ENCODE results near the gene ADAMTS4.

ADAMTS4 gene

GRCh38 chr1:161214369-161214768 lies 15.5 kb upstream of the ADAMTS4 start:
- Histone ChIP-seq H4K20me1 (ENCODE audit: insufficient read depth) (no peaks in the 10 kb centered on the region), H3K4me3 (IDR thresholded peaks at IDR 0.05; ENCODE audit: insufficient read depth, low read depth, low read length) (no peak overlapping the region), H3K27me3 (ENCODE audit: insufficient read depth, low read depth) (no peaks in the 10 kb centered on the region), H3K27ac (no peak overlapping the region), H3K9ac (no peak overlapping the region), H3K4me2 (no peak overlapping the region), H2AFZ (ENCODE audit: low read depth) (no peak overlapping the region), H3K79me2 (ENCODE audit: insufficient read depth, low read depth) (no peaks in the 10 kb centered on the region), H3K4me1 (ENCODE audit: low read depth, poor library complexity, severe bottlenecking) (peaks cover 29% of the 10 kb centered on the region), H3K36me3 (ENCODE audit: insufficient read depth) (peaks cover 12% of the 10 kb centered on the region; the same call in 1 of the 2 replicates)
- no peak for TF ChIP-seq CTCF (conservative IDR thresholded peaks at IDR 0.05; ENCODE audit: low read depth, low read length)

- Histone ChIP-seq H2AFZ (ENCODE audit: low read depth) (no peak overlapping the region), H3K4me3 (IDR thresholded peaks at IDR 0.05; ENCODE audit: insufficient read depth, low read depth, low read length) (no peak overlapping the region), H3K4me2 (no peak overlapping the region), H3K36me3 (ENCODE audit: insufficient read depth) (peaks cover 12% of the 10 kb centered on the region; the same call in 1 of the 2 replicates), H4K20me1 (ENCODE audit: insufficient read depth) (no peaks in the 10 kb centered on the region), H3K9ac (no peak overlapping the region), H3K27ac (no peak overlapping the region), H3K79me2 (ENCODE audit: insufficient read depth, low read depth) (no peaks in the 10 kb centered on the region), H3K27me3 (ENCODE audit: insufficient read depth, low read depth) (no peaks in the 10 kb centered on the region), H3K4me1 (ENCODE audit: low read depth, poor library complexity, severe bottlenecking) (peaks cover 10% of the 10 kb centered on the region)
- peak; percentile 100 for TF ChIP-seq CTCF (conservative IDR thresholded peaks at IDR 0.05; ENCODE audit: low read depth, low read length)
Measured at GRCh38 chr1:161209790-161210409, 11.0 kb upstream of the ADAMTS4 start.

GRCh38 chr1:161207173-161207572 lies 8.3 kb upstream of the ADAMTS4 start:
- no peaks in the 10 kb centered on the region for H3K27me3 ChIP-seq (ENCODE audit: insufficient read depth, low read depth)
- H3K27ac ChIP-seq: no peak overlapping the region
- peaks cover 19% of the 10 kb centered on the region for H3K4me1 ChIP-seq (ENCODE audit: low read depth, poor library complexity, severe bottlenecking)
- no peaks in the 10 kb centered on the region for H4K20me1 ChIP-seq (ENCODE audit: insufficient read depth)
- H2AFZ ChIP-seq (ENCODE audit: low read depth): no peak overlapping the region
- no peak overlapping the region for H3K4me3 ChIP-seq (IDR thresholded peaks at IDR 0.05; ENCODE audit: insufficient read depth, low read depth, low read length)
- no peak for TF ChIP-seq CTCF (conservative IDR thresholded peaks at IDR 0.05; ENCODE audit: low read depth, low read length)
- no peaks in the 10 kb centered on the region; the same call in 1 of the 2 replicates for H3K36me3 ChIP-seq (ENCODE audit: insufficient read depth)
- peaks cover 14% of the 10 kb centered on the region; the same call in 1 of the 2 replicates for H3K79me2 ChIP-seq (ENCODE audit: insufficient read depth, low read depth)
- no peak overlapping the region for H3K4me2 ChIP-seq
- H3K9ac ChIP-seq: no peak overlapping the region

- peaks cover 22% of the 10 kb centered on the region for H3K4me1 ChIP-seq (ENCODE audit: low read depth, poor library complexity, severe bottlenecking)
- TF ChIP-seq CTCF (conservative IDR thresholded peaks at IDR 0.05; ENCODE audit: low read depth, low read length): no peak
- H3K27me3 ChIP-seq (ENCODE audit: insufficient read depth, low read depth): no peaks in the 10 kb centered on the region
- H3K36me3 ChIP-seq (ENCODE audit: insufficient read depth): no peaks in the 10 kb centered on the region; the same call in 1 of the 2 replicates
- no peak overlapping the region for H2AFZ ChIP-seq (ENCODE audit: low read depth)
- no peak overlapping the region for H3K4me3 ChIP-seq (IDR thresholded peaks at IDR 0.05; ENCODE audit: insufficient read depth, low read depth, low read length)
- no peaks in the 10 kb centered on the region for H4K20me1 ChIP-seq (ENCODE audit: insufficient read depth)
- H3K9ac ChIP-seq: no peak overlapping the region
- no peak overlapping the region for H3K27ac ChIP-seq
- H3K79me2 ChIP-seq (ENCODE audit: insufficient read depth, low read depth): peaks cover 14% of the 10 kb centered on the region; the same call in 1 of the 2 replicates
- H3K4me2 ChIP-seq: no peak overlapping the region
Measured at GRCh38 chr1:161206411-161207140, 7.7 kb upstream of the ADAMTS4 start.

Data from KMS-11 (cell line).